COLO668 (cell line): Measurements from ENCODE around the gene ZNF610.
A peak's percentile ranks its signal among the peaks of the same experiment; 100 is the strongest.

Source experiments
- DNase-seq: peaks from one replicate; lab custom pipeline; 2025; ENCODE audit not compliant: unreplicated experiment; lab: John Stamatoyannopoulos, UW

The ZNF610 gene

DNA sequence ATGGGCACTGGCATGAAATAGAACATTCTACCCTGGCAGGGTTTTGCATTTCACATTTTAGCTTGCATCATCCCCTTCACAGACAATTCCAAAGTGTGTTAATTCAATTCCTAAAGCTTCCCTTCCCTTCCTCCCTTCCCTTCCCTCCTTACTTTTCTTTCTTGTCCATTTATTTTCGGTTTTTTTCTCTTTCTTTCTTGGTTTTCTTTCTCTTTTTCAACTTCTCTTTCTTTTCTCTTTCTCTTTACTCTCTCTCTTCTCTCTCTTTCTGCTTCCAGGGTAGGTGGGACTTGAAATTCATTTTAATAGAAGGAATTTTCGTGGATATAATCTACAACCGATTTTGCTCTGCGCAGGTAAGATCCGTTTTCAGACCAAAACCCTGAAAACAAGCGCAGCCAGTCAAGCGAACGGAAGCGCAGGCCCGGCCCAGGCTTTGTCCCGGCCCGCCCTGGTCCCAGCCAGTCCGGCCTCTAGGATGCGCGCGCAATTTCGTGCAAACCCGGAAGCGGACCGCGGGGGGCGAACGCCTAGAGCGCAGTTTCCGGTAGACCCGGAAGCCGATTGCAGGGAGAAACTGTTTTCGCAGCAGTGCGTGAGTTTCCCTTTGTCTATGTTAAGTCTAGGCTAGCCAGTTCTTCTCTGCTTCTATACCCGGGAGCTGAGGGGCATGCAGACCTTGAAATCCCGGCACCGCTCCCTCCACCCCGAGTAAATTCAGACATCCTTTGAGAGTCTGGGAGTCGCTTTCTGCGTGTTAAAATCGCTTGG is 61.5 kb downstream of the ZNF610 start, which contains the start of gene ZNF528:
ZNF528 (plus strand) TSS at position 540 of the 771 bp plus-strand sequence. CDS start 4,165 bp downstream, outside the sequence.
- DNase-seq, result peak; percentile 96

DNA sequence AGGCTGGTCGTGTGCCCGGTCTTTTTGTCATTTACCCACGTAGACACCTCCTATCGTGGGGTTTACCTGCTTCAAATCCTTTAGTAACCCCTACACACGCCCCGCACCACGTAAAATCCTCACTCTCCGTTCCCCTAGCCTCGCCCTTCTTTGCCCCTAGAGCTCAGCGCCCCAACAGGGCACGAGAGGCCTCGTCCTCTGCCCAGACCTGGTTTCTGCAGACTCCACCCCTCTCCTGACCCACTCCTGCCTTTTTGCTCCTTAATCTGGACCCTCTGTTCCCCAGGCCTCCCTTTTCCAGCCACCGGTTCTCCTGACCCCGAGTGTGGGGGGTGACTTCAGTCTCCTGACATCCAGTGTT is 62.0 kb downstream of the ZNF610 start:
- DNase-seq, result peak; percentile 37

DNA sequence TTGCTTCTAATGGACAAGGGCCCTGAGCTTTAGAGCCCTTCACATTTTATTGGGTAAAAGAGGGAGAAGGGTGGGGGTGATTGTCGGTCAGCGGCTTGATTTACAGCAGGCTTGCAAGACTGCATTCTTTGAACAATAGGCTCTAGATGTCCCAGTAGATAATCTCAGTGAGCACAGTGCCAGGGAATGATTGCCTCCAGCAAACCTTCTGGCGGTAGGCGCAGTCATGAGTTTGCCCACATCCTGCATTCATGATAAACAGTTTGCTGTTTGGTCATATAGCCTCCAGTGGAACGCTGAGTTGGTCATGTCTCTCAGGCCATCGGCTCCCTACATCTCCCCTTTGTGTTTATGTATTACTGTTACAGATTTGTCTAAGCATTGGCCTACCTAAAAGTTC is 74.2 kb downstream of the ZNF610 start:
- no peak for DNase-seq

GRCh38 chr19:52415711-52416110 is 79.7 kb downstream of the ZNF610 start:
- no peak for DNase-seq
